HG02759 (cell line): ENCODE data around the gene ATP5F1E.
"Not testable (repeated sequence)": the region's sequence is repeated elsewhere in the genome, so short reads cannot be mapped to it uniquely, and the experiment has no call there.

ENCODE experiments used
- ATAC-seq: cut with Tn5 transposase; IDR thresholded peaks from one replicate; pipeline ENCODE4 v1.9.1; 2021; ENCODE audit warnings: mild to moderate bottlenecking, moderate library complexity; ENCODE audit not compliant: unreplicated experiment

The ATP5F1E gene

DNA sequence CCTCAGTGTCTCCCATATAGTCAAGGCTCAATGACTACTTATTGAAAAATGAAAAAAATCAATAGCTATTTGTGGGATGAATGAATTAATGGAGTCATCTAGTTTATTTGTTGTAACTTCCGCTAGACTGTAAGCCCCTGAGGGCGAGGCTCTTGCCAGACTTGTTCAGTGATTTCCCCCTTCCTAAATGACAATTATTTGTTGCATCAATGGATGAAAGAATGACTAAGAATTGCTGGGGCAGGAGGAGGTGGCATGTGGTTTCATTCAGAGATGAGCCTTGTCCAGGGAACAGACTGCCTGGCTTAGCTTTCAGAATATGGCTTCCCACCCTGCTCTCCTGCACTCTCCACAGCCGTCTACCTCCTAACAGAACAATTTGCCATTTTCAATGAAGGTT, 11.6 kb upstream of the ATP5F1E start:
- no peak for ATAC-seq

DNA sequence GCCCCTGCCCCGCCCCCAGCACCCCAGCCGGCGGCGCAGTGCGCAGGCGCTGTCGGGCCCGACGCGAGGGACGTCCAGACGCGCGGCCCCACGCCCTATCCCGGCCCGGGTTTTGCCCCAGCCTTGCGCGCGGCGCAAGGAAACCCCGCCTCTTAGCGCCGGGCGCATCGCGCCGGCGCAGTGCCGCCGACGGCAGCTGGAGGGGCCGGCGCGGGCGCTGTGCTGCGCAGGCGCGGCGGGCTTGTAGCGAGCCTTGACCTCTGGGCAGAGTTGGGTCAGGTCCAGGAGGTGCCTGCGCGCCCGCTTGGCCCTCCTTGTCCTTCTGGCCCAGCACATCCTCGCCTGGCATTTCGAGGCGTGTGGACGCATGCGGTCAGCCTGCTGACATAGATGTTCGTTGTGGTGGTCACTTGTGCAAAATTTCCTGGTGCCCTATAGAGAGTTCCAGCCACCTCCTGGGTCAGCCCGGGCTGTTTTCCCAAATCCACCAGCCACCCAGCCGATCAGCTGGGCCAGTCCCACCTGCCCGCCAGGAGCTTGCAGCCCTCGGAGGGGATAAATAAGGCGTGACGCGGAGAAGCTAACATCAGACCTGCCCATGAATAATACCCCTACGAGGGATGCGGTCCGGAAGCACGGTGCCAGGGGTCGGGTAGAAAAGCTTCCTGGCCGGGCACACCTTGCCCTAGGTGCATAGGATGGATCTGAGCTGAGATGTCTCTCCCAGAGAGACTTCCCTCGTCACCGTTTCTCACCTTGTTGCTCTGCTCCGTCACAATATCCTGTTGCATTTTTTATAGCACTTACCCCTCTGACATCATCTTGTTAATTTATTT, 10.9 kb upstream of the ATP5F1E start:
- peak; percentile 97 for ATAC-seq

DNA sequence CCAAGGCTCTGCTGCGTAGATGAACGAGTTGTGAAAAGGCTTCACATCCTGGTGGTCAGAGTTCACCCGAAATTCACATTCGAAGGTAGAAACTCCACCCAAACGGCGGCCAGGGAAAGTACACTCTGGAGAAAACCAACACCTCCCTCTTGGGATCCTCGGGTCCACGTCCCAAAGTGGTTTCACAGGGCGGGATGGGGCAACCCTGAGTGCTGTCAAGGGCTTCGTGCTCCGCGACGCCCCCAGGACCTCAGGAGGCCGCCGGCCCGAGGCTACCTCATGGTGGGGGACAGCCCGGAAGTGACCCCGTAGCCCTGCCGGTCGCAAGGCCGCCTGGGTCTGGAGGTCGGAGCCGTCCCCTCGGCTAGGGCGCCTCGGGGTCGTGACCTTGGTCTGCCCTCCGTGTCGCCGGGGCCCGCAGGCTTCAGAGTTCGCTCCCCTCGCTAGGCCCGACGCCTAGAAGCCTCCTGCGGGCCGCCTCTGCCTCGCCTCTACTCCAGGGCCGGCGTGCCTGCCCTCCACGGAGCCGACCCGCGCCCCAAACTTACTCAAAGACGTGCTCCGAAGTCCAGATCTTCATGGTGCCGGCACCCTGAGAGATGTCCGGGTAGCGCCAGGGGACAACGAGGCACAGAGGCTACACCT, 10.1 kb upstream of the ATP5F1E start, which contains the start of gene PRELID3B:
Gene PRELID3B, minus strand, starts transcription at position 636 of the 645 bp plus-strand sequence. Its CDS starts 56 bp downstream, at position 580.
- peak; percentile 34 for ATAC-seq

DNA sequence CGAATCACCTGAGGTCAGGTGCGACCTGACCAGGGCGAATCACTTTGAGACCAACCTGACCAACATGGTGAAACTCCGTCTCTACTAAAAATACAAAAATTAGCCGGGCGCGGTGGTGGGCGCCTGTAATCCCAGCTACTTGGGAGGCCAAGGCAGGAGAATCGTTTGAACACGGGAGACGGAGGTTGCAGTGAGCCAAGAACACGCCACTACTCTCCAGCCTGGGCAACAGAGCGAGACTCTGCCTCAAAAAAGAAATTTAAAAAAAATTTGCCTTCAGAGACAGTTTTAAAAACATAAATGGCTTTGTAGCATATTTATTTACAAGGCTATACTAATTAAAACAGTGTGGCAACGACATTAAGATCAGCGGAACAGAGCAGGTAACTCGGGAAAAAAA, 9.4 kb upstream of the ATP5F1E start:
- ATAC-seq: not testable (repeated sequence)

DNA sequence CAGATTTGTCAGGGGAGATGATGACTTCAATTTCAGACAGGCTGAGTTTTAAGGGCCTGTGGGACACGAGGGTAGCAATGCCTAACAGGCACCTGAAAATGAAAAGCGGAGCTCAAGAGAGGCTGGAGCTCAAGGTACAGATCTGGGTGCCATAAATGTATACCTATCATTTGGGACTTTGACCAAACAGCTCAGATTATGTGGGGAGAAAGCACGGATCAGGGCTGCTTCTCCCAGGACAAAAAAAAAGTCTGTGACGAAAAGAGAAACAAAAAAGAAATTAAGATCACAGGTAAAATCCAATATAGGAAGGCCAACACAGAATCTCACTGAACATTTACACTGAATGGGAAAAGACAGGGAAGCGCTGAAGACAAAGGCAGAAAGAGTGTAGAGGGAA, 8.5 kb upstream of the ATP5F1E start:
- ATAC-seq: no peak

DNA sequence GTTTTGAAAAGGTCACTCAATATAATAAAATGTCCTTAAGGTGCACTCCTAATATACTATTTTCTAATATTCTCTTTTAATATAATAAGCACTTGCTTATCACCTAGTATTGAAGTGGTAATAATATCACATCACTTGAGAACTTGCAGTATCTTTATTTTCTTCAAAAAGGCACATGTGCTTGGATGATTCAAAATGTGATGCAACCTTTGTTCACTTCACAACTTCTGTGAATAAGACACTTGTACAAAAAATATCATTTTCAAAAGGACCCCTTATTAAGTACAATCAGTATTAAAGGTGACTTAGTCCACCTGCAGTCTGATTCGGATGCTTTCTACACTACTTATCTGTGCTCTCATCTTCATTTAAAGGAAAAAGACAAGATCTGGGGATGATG, 7.1 kb upstream of the ATP5F1E start:
- ATAC-seq: no peak

DNA sequence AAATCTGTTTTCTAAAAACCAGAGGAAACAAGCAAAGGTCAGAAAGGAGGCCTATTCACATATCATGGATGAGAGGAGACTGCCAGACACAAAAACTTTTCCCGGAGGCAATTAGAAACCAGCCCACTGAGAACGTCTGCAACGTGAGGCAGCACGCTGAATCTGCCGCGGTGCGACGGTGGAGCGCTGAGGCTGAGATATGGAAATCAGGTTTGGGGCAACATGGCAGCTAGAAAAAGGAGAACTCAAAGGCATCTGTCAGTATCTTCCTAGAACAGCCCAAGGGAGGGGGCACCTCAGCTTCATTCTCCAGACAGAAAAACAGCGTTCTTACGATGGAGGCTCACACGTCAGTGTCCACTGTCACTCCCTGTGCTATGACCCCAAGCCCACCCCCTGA, 5.3 kb upstream of the ATP5F1E start:
- no peak for ATAC-seq

DNA sequence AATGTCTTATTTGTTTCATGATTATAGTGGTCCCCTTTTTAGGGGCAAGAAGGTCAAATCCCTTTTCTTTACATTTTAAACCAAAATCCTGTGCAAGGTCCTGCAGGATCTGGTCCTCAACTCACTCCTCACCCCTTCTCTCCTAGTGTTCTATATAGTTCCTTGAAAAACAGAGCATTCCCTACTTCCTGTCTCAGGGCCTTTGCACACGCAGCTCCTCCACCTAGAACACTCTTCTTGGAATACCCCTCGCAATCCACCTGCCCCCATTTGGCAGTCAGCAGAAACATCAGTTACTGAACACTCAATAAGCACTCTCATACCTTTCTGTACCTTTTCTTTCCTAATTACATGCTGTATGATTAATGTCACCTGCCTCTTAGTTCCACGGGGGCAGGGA, 3.2 kb upstream of the ATP5F1E start:
- no peak for ATAC-seq

DNA sequence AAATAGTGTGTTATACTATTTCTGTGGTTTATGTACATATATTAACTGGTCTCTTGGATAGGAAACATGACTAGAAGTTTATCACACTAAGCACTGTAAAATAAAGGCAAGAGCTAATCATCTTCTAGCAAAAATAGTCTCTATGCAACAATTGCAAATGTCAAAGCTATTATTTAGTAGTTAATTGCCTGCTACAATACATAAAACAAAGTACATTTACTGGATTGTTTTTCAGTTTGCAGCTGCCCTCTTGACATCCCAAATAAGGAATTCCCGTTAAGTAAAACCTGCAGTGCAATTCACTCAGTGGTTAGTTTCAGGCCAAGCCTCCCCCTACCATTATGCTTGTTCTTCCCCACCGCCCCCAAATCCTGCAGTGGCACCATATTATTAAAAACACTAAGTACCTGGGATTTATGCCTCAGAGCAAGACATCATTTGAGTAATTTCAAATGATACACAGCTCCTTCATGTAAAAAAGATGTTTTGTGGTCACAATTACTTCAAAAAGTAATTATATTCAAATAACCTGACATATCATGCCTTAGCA, 1.6 kb upstream of the ATP5F1E start:
- ATAC-seq: no peak

DNA sequence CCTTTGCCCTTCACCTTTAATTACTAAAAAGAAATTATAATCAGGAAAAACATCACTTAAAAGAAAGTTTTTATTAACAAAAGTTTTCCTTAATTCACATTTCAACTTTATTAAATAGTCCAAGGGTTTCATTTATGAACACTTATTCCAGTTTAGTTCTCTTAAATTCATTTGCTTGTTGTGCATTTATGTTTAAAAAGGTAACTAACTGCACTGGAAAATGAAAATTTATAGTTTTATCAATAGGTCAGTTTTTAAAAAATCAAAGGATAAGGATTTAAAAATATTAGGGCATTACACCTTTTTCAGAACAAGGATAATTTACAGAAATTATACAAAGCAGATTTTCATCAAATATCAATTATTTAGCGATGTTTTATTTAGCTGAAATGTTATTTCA, 958 bp upstream of the ATP5F1E start:
- ATAC-seq: no peak

DNA sequence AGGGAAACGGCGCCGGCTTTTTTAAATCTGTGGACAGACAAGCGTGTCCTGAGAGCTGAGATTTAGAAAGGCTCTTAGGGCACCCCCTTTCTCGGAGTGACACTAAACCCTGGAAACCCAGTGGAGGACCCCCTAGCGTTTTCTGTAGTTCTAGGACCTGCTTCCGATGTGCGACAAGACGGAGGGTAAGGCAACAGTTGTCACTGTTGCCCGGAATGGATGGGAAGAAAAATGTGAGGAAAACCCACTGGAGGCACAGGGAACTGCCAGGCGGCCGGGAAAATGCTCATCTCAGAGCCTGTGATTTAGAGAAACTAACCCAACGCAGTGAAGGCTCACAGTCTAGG, 551 bp upstream of the ATP5F1E start:
- no peak for ATAC-seq

DNA sequence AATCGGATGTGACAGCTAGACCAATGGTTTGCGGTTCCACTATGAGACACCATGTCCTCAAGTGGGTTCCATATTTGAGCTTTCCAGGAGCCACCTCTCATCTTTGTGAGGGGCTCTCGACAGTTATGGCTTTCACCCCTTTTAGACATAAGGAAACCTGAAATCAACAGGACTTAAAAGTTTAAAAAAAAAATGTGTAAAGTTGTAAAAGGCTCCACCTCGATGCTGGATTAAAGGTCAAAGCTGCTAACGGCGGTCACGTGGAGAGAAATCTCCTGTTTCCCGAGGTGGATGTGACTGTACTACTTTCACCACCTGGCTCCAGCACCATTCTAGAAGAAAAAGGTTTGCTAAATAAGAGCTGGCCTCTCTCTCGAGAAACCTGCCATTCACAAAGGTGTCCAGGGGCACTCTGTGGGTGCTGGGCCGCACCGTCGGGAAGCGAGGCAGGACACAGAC, 542 bp downstream of the ATP5F1E start:
- ATAC-seq: no peak

DNA sequence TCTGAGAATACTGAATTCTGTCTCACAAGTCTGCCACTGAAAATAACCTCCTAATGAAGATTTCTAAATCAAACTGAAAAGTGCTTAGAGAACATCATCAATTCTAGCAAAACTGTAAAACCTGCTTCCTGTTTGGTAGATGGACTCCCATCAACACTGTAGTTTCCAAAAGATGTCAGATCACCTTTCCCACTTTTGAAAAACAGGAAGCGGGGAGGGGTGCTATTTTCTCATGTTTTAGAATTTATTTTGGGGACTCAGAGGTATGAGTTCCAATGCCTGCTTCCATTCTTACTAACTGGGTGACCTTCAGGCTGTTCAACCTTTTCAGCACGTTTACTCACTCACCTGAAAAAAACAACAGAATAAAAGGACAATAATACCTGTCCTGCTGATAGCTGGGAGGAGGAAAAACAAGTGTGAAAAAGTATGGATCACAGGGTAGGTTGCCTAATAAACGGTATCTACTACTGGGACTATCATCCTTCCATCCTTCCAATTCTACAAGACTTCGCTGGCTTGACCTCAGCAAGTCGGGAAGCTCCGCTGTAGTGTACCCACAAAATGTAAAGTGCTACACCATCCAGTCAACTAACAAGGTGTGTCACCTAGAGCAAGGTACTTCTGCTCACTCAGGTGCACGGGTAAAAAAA, 1.1 kb downstream of the ATP5F1E start:
- ATAC-seq: no peak

DNA sequence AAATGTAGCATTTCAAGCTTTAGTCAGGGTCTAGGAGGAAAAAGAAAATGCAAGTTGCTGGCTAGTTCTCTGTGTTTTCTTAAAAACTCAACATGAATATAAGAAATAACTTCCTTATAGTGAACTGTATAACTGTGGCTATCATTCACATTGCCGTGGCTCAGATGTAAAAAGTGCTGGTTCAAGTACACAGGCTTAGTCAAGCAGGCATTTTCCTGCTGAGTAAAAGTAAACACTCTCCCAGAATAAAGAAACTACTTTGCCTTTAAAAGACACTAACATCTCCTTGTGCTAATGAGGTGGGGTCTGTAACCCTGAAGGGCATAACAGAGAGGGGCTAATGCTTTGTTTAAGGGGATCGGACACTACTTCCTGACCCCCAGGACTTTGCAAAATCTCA, 3.3 kb downstream of the ATP5F1E start:
- no peak for ATAC-seq

DNA sequence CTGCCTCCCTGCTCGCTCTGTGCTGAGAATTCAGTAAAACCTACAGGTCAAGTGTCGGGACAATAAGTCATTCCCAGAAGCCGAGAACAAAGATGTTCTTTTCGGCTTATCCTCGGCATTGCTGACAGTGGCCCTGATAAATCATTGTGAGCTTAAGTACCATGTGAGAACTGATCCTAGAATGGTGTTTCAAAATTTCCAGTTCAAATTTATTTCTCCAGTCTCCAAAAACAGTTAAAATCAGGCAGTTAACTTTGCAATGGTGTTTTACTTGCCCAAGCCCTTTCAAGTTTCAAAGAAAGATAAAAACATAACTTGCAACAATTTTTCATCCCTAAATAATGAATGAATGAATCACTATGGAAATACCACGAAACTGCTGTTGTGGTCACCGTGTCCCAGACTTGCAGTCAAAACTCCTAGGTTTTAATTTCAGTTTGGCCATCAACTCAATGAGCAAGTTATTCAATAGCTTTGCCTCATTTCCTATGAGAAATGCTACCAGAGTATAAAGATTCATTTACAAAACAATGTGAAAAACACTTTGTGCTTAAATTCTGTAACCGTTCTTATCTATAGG, 4.3 kb downstream of the ATP5F1E start:
- ATAC-seq: no peak

DNA sequence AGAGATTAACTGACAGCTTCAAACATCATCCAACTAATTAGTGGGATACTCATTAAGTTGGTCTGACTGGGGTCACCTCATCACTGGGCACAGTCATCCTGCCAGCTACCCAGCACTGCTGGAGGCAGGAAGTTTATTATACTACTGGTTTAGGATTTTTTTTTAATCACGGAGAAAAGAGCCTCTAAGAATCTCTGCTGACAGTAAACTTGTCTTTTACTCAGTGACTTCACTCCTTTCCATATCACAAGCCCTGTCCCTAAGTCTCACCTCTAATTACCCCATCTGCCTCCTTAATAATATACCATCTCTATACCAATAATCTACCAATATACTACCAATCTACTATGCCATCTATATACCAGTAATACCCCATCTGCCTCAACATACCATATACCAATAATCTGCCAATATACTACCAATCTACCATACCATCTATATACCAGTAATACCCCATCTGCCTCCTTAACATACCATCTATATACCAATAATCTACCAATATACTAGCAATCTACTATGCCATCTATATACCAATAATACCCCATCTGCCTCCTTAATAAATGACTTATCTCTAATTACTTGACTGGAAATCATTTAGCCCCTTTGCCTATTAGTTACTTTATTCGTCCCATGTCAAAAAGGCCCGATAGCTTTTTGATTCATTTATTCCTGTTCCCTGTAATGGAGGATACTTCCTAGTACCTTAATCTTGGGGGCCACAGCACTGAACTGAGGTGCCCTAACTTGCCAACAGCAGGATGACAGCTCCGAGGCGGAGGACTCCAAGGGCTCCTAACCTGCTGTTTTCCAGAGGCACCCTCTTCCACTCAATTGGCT, 5.0 kb downstream of the ATP5F1E start:
- ATAC-seq: no peak

DNA sequence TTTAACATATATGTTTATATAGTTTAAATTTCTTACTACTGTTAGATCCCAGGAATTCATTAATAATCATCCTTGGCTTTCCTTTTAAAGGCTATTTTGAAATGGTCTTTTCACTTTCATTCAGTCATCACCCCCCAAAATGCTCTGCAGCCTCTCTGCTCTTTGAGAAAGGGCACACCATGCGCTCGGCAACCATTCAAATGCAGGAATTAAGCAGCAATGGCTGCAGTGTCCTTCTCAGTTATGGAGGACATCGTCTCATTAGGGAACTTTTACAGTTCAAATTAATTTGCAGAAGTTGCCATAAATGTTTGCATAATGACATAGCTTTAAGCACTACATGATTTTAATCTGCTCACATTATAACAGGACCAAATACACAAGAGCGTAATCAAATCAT, 6.6 kb downstream of the ATP5F1E start:
- ATAC-seq: no peak

DNA sequence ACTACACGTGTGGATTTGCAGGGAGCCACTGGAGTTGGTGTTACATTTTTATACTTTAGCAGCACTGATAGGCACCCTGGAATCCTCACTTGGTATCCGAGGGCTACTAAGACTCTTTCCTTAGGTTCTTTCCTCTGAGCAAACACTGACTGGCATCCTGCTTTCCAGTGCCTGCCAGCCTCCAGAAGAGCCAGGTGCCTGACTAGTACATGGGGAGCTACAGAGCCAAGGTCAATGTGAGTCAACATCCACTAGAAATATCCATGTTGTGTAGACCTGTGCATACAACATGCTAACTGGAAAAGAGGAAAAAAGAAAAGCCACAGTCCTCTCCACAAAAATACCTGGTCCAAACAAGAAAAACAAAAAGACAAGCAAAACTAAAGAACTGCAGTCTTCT, 7.0 kb downstream of the ATP5F1E start:
- no peak for ATAC-seq

DNA sequence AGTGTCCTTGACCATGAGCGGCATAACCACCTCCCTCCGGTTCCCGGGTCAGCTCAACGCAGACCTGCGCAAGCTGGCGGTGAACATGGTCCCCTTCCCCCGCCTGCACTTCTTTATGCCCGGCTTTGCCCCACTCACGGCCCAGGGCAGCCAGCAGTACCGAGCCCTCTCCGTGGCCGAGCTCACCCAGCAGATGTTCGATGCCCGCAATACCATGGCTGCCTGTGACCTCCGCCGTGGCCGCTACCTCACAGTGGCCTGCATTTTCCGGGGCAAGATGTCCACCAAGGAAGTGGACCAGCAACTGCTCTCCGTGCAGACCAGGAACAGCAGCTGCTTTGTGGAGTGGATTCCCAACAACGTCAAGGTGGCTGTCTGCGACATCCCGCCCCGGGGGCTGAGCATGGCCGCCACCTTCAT, 8.0 kb downstream of the ATP5F1E start:
- no peak for ATAC-seq

DNA sequence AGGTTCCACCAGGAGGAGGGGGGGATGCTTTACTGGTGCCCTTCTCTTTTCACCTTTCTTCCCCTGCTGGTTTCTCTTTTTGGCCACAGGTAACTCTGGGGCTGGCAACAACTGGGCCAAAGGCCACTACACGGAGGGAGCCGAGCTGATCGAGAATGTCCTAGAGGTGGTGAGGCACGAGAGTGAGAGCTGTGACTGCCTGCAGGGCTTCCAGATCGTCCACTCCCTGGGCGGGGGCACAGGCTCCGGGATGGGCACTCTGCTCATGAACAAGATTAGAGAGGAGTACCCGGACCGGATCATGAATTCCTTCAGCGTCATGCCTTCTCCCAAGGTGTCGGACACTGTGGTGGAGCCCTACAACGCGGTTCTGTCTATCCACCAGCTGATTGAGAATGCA, 8.5 kb downstream of the ATP5F1E start:
- ATAC-seq: no peak
